Umbilical cord (tissue), 2 donors: ENCODE results near the gene CCND2. TPM values are rescaled to one million over a fixed set of nuclear protein-coding genes. Genes with fewer than 3 reads are reported as not detected.

Source experiments
- DNase-seq: peaks from one replicate; pipeline ENCODE4 v3.0.0-alpha.2; 2015; ENCODE audit warnings: low spot score
- total RNA-seq: library from RNA; depleted of rRNA; stranded (reverse); fragments of >200 nt; gene quantifications from one replicate; pipeline ENCODE4 v1.2.3, GENCODE V29; 2014; ENCODE audit warnings: low replicate concordance; ENCODE audit not compliant: insufficient read depth

Gene CCND2
- total RNA-seq, 1 donor from 2014 or later: 562 TPM

DNA sequence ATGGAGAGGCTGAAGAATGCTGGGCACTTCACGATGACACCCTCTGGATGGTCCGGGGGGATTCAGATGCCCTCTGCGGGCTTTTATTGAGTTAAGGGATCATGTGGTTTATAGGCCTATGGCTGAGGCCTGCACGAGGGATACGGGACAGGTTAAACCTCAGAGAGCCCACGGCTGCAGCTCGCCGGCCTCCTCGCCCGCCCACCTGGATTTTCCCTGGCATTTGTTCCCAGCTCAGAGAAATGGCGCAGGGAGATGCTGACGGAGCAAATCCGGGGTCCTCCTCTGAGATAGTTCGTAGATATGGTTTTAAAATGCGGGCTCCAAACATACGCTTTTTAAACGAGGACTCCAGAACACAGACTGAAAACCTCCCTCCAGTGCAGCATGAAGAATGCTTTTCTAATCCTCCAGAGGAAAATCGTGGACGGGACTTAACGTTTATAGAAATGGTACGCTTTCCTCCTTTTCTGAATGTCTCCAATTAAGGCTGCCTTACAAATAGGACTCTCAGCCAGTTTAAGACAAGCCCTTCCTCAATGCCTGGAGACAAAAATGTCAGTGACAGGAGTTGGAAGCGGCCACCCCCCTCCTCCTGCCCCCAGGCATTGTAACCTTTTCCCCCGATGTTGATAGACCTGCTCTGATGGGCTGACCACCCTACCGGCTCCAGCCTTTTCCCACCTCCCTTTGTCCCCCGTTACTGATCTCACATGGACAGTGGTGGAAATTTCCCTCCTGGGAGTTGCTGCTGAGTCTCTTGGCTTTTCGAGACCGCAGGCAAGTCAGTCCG, 16.6 kb downstream of the CCND2 start:
- no peak for DNase-seq

DNA sequence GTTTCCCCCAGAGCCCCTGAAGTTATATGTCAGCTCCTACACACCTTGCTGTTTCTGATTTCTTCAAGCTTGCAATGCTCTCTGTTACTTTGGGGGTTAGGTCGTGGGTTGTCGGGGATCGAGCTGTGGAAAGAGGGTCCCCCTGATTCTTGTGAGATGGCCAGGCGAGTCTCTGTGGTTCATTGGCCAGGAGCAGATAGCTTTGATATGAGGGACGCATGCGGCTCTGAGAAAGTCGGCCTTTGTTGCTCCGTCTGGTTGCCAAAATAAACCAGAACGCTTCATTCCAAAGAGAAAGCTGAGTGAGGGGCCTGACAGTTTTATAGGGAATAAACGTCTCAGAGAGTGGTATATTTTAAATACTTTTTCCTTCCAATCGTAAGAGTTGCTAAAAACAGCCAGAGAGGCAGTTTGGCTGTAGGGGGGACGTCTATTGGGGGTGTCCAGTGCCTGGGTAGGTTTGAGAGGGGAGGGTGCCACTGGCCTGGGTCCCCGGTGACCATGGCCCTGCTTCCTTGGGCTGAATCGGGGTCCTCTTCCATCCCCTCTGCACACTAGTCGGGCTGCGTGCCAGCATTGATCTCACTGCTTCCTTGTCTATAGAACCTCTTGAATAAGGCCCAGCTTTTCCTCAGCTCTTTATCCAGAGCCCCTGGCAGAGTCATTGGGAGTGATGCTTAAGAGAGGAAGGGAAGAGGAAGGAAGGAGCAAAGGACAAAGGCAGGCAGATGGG, 18.9 kb downstream of the CCND2 start:
- peak; percentile 48 for DNase-seq

DNA sequence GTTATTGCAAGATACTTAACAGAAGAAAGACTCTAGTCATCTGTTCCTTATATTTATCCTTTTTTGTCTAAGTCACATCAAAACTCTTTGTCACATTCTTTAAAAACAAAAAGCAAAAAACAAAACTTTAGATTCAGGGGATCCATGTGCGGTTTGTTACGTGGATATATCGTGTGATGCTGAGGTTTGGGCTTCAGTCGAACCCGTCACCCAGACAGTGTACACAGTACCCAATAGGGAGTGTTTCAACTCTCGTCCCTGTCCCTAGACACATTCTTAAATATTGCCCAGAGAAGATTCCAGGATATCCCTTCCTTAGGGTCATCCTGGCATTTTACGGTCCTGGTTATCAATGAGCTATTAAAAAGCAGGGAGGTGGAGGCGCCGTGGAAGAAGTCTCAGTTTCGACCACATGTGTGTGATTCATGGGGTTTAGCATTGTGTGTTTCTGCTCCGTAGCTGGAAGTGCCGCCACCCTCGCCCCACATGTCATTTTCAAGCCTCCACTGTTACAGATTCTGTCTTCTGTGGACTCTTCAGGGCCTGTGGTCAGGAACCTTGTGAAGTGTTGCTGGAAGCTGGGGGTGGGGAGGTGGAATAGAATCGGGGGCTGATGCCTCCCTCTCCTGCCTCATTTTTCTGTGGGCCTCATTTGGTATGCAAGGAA, 19.9 kb downstream of the CCND2 start:
- DNase-seq: peak; percentile 51

DNA sequence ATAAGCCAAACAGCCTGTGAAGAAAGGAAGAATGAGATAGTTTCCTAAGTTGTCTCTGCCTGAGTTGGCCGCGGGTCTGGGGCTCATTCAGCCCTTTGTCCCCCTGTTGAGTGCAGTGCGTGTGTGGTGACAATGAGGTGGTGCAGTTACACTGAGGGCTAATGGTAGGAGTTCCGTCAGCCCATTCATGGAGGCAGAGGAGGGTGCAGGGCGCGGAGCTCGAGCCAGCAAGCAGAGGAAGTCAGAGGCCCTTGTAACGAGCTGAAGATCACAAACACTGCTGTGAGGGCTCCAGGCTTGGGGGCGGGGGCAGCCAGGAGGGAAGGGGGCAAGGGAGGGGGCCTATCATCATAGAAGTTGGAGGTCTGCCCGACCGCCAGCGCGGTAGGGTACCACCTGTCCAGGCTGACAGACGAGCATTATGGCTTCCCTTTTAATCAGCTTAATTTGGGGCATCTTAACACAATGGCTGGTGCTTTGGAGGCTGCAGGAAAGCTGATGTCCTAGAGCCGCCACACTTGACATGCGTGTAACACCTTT, 20.5 kb downstream of the CCND2 start:
- DNase-seq: no peak

DNA sequence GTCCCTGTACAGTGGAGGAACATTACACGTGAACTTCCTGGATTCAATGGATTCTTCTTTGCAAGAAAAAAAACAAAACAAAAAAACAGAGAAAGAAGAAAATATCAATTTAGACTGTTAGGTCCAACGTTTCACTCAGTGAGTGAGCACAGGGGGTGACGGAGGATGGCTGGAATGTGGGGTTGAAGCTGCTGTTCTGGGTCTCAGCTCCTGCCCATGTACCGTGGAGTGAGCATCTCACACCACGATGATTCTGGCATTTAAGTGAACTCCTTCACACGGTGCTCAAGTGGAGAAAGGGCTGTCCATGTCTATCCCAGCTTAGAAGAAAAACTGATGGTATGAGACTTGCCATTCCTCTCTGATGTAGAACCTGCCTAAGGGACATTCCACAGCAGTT, 23.2 kb downstream of the CCND2 start:
- DNase-seq: no peak

DNA sequence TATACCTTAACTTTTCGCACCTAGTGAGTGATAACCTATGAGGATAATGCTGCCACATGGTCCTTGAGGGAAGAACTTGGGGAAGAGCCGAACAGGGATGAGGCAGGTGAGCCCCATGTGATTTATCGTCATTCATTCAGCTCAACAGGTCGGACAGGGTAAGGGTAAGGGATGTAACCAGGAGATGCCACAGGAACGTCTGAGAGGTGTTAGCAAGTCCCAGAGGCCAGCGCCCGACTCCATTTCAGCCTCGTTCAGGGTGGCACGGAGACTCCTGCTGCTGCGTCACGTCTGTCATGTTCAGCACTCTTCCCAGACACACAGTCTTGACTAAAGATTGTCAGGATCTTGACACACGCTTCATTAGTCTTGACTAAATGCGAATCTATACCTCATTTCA, 24.1 kb downstream of the CCND2 start:
- no peak for DNase-seq

DNA sequence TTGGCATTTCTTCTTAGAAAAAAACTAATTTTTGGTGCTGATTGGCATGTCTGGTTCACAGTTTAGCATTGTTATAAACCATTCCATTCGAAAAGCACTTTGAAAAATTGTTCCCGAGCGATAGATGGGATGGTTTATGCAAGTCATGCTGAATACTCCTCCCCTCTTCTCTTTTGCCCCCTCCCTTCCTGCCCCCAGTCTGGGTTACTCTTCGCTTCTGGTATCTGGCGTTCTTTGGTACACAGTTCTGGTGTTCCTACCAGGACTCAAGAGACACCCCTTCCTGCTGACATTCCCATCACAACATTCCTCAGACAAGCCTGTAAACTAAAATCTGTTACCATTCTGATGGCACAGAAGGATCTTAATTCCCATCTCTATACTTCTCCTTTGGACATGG, 27.3 kb downstream of the CCND2 start:
- no peak for DNase-seq

DNA sequence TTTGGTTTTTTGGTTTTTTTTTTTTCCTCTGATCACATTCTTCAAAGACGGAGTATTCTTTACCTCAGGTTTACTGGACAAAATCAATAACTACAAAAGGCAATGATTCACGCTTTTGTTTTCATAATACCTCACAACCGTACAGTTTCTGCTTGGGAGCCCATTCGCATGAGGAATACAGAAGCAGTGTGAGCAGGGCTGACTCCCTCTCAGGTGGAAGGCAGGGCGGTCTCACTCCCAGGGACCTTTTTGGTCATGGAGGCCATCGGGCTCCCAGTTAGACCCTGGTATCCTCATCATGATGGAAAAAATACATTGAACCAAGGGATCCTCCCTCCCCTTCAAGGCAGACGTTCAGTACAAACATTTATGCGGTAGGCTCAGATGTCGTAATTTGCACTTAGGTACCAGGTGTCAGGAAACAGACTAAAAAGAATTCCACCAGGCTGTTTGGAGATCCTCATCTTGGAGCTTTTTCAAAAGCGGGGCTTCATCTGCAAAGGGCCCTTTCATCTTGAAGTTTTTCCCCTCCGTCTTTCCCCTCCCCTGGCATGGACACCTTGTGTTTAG, 28.5 kb downstream of the CCND2 start:
- no peak for DNase-seq

DNA sequence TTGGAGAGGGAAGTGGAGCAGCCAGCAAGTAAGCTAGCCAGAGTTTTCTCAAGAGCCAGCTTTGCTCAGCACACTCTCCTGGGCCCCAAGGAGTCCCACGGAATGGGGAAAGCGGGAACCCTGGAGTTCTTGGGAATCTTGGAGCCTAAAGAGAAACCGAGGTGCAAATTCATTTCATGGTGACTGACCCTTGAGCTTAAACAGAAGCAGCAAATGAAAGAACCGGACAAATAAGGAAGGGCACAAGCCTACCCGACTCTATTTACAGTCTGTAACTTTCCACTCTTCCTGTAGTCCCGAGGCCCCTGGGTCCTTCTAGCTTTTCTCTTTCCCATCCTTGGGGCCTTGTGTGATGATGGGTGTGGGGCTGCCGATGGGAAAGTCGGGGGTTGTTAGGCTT, 29.3 kb downstream of the CCND2 start:
- DNase-seq: no peak

DNA sequence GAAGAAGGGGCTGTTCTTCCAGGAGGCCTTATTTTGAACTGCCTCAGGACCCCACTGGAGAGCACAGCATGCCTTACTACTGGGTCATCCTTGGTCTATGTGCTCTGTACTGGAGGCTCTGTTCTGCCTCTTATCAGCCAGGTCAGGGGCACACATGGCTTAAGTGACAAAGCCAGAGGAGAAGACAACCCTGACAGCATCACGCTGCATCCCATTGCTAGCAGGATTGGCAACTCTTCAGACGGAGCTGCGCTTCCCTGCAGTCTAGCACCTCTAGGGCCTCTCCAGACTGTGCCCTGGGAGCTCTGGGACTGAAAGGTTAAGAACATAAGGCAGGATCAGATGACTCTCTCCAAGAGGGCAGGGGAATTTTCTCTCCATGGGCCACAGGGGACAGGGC, 30.2 kb downstream of the CCND2 start:
- DNase-seq: no peak

DNA sequence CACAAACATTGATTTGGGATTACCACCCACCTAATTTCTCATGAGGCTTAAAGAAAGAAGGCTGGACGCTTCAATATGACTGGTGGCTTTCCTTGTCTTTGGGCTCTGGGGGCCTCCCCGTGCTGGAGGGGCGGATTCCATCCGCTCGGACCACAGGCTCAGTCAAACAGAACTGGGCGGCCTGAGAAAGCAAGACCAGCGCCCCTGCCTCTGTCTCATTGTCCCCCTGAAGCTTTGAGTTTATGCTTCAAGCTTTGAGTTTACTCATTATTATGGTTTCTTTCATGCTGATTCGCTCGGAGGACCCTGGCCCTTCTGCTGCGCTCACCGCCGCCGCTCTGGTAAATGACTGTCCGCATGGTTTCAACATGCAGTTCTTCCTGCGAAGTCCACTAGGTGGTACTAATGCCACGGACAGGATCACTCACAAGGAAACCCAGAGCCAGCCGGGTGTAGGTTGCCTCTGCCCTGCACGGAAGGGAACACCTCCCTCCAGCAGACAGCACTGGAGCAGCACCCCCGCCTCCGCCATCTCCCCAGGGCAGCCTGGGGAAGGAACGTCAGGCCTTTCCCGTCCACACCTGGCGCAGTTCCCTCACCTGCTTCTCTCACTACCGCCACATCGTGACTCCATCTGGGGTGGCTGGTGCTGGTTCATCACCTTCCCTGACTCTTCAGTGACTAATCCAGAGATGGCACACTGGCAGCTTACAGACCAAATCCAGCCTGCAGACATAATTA, 34.2 kb downstream of the CCND2 start:
- peak; percentile 88 for DNase-seq

DNA sequence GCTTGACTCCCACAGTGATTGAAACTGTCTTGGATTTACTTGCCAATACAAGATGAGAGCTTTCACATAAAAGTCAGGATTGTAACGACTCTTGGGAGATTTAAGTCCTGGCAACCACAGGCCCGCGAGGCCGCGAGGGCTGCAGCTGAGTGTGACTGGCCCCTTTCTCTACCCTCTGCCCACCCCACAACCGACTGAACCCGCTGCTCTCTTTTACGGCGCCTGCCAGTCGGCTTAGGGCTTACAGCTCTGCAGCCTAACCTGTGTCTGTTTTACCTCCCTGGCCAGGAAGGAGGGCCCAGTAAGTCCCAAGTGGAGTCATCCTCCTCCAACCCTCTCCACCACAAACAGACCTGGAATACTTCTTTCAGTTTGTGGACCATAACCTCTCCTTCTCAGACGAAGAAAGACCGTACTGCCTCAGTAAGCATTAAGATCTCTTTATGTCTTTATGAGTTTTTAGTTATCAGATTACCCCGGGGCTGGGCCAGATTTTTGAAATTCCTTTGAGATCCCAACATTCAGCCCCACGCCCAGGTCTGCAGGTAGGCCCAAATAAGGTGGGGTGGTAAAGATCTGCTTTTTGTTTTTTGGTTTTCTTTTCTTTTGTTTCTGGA, 34.9 kb downstream of the CCND2 start:
- no peak for DNase-seq

DNA sequence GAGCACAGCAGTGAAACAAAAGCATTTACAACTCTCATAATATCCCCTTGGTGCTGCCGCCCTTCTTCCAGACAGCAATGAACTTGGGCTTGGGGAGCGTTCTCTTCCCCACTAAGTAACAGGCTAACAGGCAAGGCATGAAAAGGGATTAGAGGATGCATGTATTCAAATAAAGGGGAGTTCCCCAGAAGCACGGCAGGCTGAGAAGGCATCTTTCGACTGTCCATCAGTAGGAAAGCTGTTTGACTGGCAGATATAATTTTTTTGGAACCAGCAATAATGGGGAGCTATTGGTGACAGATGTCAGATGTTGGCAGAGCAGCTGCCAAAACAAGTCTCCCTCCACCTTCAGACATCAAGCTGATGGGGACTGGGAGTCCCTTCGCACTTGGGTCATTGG, 38.2 kb downstream of the CCND2 start:
- no peak for DNase-seq

DNA sequence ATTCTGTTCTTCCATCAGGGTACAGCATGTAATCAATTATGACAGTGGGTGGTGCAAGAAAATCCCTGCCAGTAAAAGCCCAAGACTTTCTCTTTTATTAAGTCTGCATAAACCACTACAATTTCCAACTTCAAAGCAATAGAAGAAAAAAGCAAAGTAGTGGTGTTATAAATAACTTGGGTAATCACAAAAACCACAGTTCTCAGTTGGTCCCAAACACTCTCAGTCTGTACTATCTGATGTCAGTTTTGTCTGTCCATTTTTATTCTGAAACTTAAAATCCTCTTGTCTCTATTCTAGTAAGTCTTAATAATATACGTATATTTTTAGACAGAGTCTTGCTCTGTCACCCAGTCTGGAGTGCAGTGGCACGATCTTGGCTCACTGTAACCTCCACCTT, 38.7 kb downstream of the CCND2 start:
- no peak for DNase-seq

DNA sequence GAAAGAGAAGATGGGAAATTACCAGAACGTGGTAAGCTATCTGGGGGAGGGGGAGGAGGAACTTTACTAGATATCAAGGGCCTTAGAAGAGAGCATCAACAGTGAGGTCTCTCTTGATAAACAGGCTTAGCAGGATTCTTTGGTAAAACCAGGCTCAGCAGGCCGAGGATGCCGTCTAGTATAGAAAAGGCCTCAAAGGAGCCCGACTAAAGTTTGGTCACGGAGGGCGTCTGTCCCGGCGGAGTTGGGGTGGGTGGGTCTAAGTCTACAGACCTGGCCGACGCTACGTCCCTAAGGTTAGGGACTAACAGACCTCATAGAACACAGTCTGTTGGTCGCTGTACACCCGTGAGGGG, 46.9 kb downstream of the CCND2 start:
- DNase-seq: peak; percentile 86

DNA sequence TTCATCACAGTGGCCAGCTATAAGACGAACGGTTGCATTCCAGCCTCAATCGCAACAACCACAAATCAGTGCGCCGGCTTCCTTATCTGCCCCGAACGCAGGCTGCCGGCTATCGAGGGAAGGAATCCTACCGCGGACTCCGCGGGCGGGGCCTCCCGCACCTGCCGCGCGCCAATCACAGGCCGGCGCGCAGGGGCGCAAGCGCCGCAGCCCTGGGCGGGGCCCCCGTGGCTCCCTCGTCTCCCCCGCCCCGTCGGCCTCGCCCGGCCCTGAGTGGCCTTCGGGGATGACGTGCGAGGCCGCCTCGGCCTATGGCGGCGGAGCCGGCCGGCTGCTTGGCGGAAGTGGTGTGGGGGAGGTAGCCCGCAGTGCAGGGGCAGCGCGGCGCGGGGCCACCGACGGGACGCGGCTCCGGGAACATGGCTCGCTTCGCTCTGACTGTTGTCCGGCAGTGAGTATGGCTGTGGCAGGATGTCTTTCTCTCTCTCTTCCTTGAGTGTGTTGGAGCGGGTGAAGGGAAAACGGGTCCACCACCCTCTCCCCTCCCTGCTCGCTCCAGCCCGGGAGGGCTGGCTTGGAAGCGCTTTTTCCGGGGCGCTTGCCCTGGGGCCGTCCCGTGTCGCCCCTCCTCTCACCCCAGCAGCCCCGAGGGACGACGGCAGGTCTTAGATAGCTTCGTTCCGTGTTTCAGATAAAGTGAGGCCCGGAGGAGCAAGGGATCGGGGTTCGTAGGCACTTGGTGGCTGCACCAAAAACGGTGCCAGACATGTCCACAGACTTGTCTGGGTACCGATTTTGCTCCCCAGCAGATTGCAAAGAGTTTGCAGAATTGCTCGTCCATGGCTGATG, 47.5 kb downstream of the CCND2 start, which contains the start of gene TIGAR:
TIGAR (plus strand) TSS at position 361 of the 849 bp plus-strand sequence; CDS start at position 420, 59 bp downstream.
- peak; percentile 98 for DNase-seq

DNA sequence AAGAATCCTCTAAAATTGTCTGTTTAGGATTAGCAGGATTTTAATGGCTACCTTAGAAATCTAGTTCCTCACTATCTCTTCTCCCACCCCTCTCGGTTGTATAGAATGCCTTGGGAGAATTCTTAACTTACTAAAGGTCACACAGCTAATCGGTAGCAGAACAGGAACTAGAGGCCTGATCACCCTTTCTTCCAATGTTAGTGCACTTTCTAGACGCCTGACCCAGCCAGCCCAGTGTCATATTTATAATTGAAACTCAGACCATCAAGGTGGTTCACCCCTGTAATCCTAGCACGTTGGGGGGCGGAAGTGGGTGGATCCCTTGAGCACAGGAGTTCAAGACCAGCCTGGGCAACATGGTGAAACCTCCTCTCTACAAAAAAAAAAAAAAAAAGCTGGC, 49.2 kb downstream of the CCND2 start:
- DNase-seq: no peak
